IMR-90 (cell line): ENCODE results near the gene ZFP92. TPM values are rescaled to one million over a fixed set of nuclear protein-coding genes. Genes with fewer than 3 reads are reported as not detected.

Experiments used
- ATAC-seq: fragments of 200-7000 bp; cut with Tn5 transposase; 2 replicates; pipeline ENCODE4 v1.9.1; 2020; ENCODE audit warnings: low read depth, mild to moderate bottlenecking, moderate library complexity
- BruUV-seq: library from RNA; stranded (reverse); fragments of 400-500 nt; replicated peaks from 2 replicates; lab custom pipeline; 2021; lab: Mats Ljungman, UMichigan
- CTCF ChIA-PET: fragments of 300-600 bp; formaldehyde crosslinking; extraction: SDS; loops from one replicate; lab custom pipeline; 2021; ENCODE audit warnings: antibody characterized with exemption; lab: Yijun Ruan, JAX
- POLR2A ChIA-PET: fragments of 300-600 bp; sonication (Branson Sonifier 250); formaldehyde crosslinking; loops from one replicate; lab custom pipeline; 2022; ENCODE audit warnings: antibody characterized with exemption; ENCODE audit not compliant: unreplicated experiment; lab: Charles Lee
- DNase-seq: peaks from one replicate; pipeline ENCODE4 v3.0.0; 2013
- H2AFZ ChIP-seq: replicated peaks from 2 replicates; pipeline ENCODE3; 2013; ENCODE audit warnings: low read length, mild to moderate bottlenecking; ENCODE audit not compliant: poor library complexity
- H2AK5ac ChIP-seq: 2 replicates; pipeline ENCODE4 v1.6.1; 2013; ENCODE audit warnings: low read depth, low read length, inconsistent platforms
- H2AK9ac ChIP-seq: replicated peaks from 2 replicates; pipeline ENCODE3; 2013; ENCODE audit warnings: mild to moderate bottlenecking, low read depth, low read length, moderate library complexity; ENCODE audit not compliant: poor library complexity
- H2BK120ac ChIP-seq: 2 replicates; pipeline ENCODE4 v1.6.1; 2013; ENCODE audit warnings: low read depth, low read length, inconsistent platforms
- H2BK15ac ChIP-seq: 3 replicates; pipeline ENCODE4 v1.6.1; 2013; ENCODE audit warnings: low read depth, low read length, inconsistent platforms
- H2BK20ac ChIP-seq: 2 replicates; pipeline ENCODE4 v1.6.1; 2013; ENCODE audit warnings: low read depth, mild to moderate bottlenecking, inconsistent platforms, low read length, moderate library complexity
- H2BK5ac ChIP-seq: 2 replicates; pipeline ENCODE4 v1.6.1; 2013; ENCODE audit warnings: mild to moderate bottlenecking, low read depth, low read length, inconsistent platforms; ENCODE audit not compliant: poor library complexity, severe bottlenecking
- H3K14ac ChIP-seq: replicated peaks from 2 replicates; pipeline ENCODE4 v1.6.1; 2013; ENCODE audit warnings: low read depth, low read length, inconsistent platforms
- H3K18ac ChIP-seq: 2 replicates; pipeline ENCODE4 v1.6.1; 2013; ENCODE audit warnings: low read depth, low read length, control low read depth
- H3K23ac ChIP-seq: 2 replicates; pipeline ENCODE4 v1.6.1; 2013; ENCODE audit warnings: low read depth, low read length, inconsistent platforms
- H3K27ac ChIP-seq: 2 replicates; pipeline ENCODE4 v1.5.1; 2013; ENCODE audit warnings: mild to moderate bottlenecking, control low read depth, low read length; ENCODE audit not compliant: insufficient read depth
- H3K27me3 ChIP-seq: 2 replicates; pipeline ENCODE4 v1.6.1; 2013; ENCODE audit warnings: low read length; ENCODE audit not compliant: control insufficient read depth, insufficient read depth
- H3K36me3 ChIP-seq: 2 replicates; pipeline ENCODE4 v1.6.1; 2013; ENCODE audit warnings: low read length, mixed read lengths; ENCODE audit not compliant: control insufficient read depth, insufficient read depth
- H3K4ac ChIP-seq: 2 replicates; pipeline ENCODE4 v1.6.1; 2013; ENCODE audit warnings: low read depth, low read length, inconsistent platforms
- H3K4me1 ChIP-seq: 2 replicates; pipeline ENCODE4 v1.6.1; 2013; ENCODE audit warnings: low read length, mixed read lengths; ENCODE audit not compliant: control insufficient read depth, insufficient read depth
- H3K4me2 ChIP-seq: 2 replicates; pipeline ENCODE4 v1.6.1; 2013; ENCODE audit warnings: low read depth, mild to moderate bottlenecking, control low read depth, low read length, moderate library complexity
- H3K4me3 ChIP-seq: 2 replicates; pipeline ENCODE4 v1.5.1; 2013; ENCODE audit warnings: low read depth, mild to moderate bottlenecking, control low read depth, low read length, moderate library complexity; ENCODE audit not compliant: insufficient read depth
- H3K56ac ChIP-seq: 2 replicates; pipeline ENCODE4 v1.6.1; 2013; ENCODE audit warnings: low read length, inconsistent platforms; ENCODE audit not compliant: insufficient read depth; ENCODE audit errors: extremely low read depth
- H3K79me1 ChIP-seq, 2 experiments: 2 replicates each; pipeline ENCODE4 v1.6.1; 2013; ENCODE audit warnings: low read length in 2 of 2, inconsistent platforms in 1 of 2, low read depth in 1 of 2
- H3K9ac ChIP-seq: 2 replicates; pipeline ENCODE4 v1.6.1; 2013; ENCODE audit warnings: low read depth, low read length, control low read depth
- H3K9me1 ChIP-seq: 2 replicates; pipeline ENCODE4 v1.6.1; 2013; ENCODE audit warnings: low read length, inconsistent platforms; ENCODE audit not compliant: insufficient read depth
- H3K9me3 ChIP-seq: 2 replicates; pipeline ENCODE4 v1.6.1; 2013; ENCODE audit warnings: low read length; ENCODE audit not compliant: control insufficient read depth, insufficient read depth
- H4K20me1 ChIP-seq: 2 replicates; pipeline ENCODE4 v1.6.1; 2013; ENCODE audit warnings: low read length, inconsistent platforms; ENCODE audit not compliant: insufficient read depth
- H4K5ac ChIP-seq: 2 replicates; pipeline ENCODE4 v1.6.1; 2013; ENCODE audit warnings: mild to moderate bottlenecking, low read depth, low read length, control low read depth
- H4K8ac ChIP-seq, 2 experiments: 2 replicates each; pipeline ENCODE4 v1.6.1; 2013; ENCODE audit warnings: low read depth in 2 of 2, low read length in 2 of 2, control low read depth in 1 of 2, inconsistent platforms in 1 of 2
- H4K91ac ChIP-seq: 2 replicates; pipeline ENCODE4 v1.6.1; 2013; ENCODE audit warnings: low read depth, low read length, inconsistent platforms; ENCODE audit not compliant: insufficient read depth
- MAFK ChIP-seq: IDR thresholded peaks from 2 replicates; pipeline ENCODE4 v1.6.1; 2012; ENCODE audit warnings: low read depth, low read length, improper control_type of control experiment
- USF2 ChIP-seq: fragments of 150-350 bp; IDR thresholded peaks from 2 replicates; pipeline ENCODE4 v1.6.1; 2017; ENCODE audit warnings: mild to moderate bottlenecking, antibody characterized with exemption, low read length, low read depth
- WGBS, 2 experiments: methylation state at CpG; one replicate each; pipeline versions ENCODE4 v1.1.5 to v1.1.7; 2013; ENCODE audit warnings: missing lambda C conversion rate in 2 of 2; ENCODE audit not compliant: insufficient read length in 1 of 2; ENCODE audit errors: extremely low coverage in 2 of 2; 5-methylcytosine and 5-hydroxymethylcytosine counted together
- dilution Hi-C: fragments of 300-500 bp; cut with HindIII; formaldehyde crosslinking; loops from one replicate; pipeline ENCODE4 v1.14.3; 2018; ENCODE audit warnings: low sequenced_read_pairs; ENCODE audit not compliant: unreplicated experiment
- in situ Hi-C: fragments of 300-500 bp; cut with MboI; formaldehyde crosslinking; loops from 3 replicates; pipeline ENCODE4 v1.14.3; 2019; ENCODE audit warnings: low sequenced_read_pairs, inconsistent platforms, mixed read lengths
- intact Hi-C: fragments of 100-400 bp; cut with micrococcal nuclease; formaldehyde crosslinking; loops from 2 replicates; pipeline ENCODE4 v1.10.0; 2022
- polyA plus RNA-seq, 3 experiments: library from polyadenylated mRNA; depleted of rRNA; stranded (reverse); fragments of >200 nt; gene quantifications; 2 replicates each; pipeline ENCODE4 v1.2.3, GENCODE V29; 2012; ENCODE audit warnings: low replicate concordance in 1 of 3
- total RNA-seq: library from RNA; depleted of rRNA; stranded (reverse); fragments of >200 nt; gene quantifications from 2 replicates; pipeline ENCODE4 v1.2.3, GENCODE V29; 2012

The ZFP92 gene
- total and polyA plus RNA-seq, 2 of the 4 experiments (the other 2 are of a cell fraction), result under 0.01 to 0.03 TPM

- POLR2A ChIA-PET, result no interaction called here
Observed at GRCh38 chrX:153433781-153434285, 22.6 kb downstream of the ZFP92 start.

More at GRCh38 chrX:153433781-153434285, 22.6 kb downstream of the ZFP92 start:
- Histone ChIP-seq H3K18ac (no peak overlapping the region), H3K27me3 (peaks cover 7% of the 10 kb centered on the region; the same call in 1 of the 2 replicates), H3K9me1 (no peaks in the 10 kb centered on the region), H3K4ac (no peak overlapping the region), H3K23ac (no peak overlapping the region), H2AK9ac (no peak overlapping the region), H2BK20ac (no peak overlapping the region), H3K36me3 (no peaks in the 10 kb centered on the region), H3K9ac (no peak overlapping the region), H4K20me1 (no peaks in the 10 kb centered on the region), H3K79me1 (no peaks in the 10 kb centered on the region), H4K91ac (no peak overlapping the region), H2BK5ac (no peak overlapping the region), H2AFZ (no peak overlapping the region), H4K8ac (no peak overlapping the region), H3K9me3 (peaks cover 12% of the 10 kb centered on the region), H3K4me2 (no peak overlapping the region), H2AK5ac (no peak overlapping the region), H3K4me3 (no peak overlapping the region), H3K4me1 (no peaks in the 10 kb centered on the region), H3K27ac (no peak overlapping the region), H4K5ac (no peak overlapping the region), H3K56ac (no peak overlapping the region), H3K14ac (no peak overlapping the region), H2BK15ac (no peak overlapping the region), H2BK120ac (no peak overlapping the region)
- in situ Hi-C loops, result no loop called here
- BruUV-seq, result no TSS peak
- intact Hi-C loops, result no loop called here
- no peak for TF ChIP-seq USF2
- no peak for TF ChIP-seq MAFK
- 100% methylated on average over 1 of the region's 17 CpGs; no CpG with 5 or more reads in 1 of the 2 experiments for WGBS, 2 experiments
- ATAC-seq, result no peak
- CTCF ChIA-PET, result no interaction called here
- dilution Hi-C loops, result no loop called here
- no peak for DNase-seq
